ENCODE measurements around the gene VPS37B. TPM values are rescaled to one million over a fixed set of nuclear protein-coding genes. Genes with fewer than 3 reads are reported as not detected.

The VPS37B gene
- total and polyA plus RNA-seq, 10 of the 15 experiments (the other 5 are each of a cell fraction or from before 2014, with no cell fraction given): 0.66 to 68.6 (median 39.6) TPM

DNA sequence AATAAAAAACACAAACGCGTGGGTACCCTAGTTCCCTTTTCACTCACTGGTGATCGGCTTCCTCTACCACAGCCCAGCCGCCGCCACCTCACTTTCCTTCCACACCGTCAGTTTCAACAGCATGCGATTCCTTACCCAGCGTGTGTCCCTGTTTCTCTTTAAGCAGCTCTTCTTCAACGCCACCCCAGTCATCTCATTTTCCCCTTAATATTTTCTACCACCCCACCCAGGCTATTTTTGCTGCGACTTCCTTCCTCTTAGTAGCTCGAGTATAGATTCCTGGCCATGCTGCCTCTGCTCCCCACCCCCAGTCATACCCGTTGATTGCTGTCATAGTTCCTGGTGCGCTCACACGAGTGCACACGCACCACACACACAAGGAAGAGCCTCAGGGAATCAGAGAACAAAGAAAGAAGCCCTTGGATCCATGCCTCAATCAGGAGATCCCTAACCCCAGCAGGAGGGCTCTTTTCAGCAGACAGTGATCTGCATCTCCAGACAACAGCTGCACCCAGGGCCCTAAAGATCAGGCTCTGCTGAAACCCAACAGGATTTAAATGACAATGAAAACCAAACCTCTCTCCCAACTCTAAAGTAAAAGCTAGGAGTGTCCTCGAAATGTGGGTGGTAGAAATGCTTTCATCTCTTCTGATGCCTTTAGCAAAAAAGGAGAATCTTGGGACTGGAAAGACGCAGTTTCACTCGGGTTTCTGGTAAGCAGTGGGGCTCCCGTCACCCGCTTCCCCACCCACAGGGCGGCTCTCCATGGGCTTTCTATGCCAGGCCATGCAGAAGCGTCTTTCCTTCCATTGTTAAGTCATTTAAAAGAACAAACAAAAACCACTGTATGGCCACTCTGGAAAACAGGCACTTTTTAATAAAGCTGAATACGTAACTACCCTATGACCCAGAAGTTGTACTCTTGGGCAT, 23.8 kb downstream of the VPS37B start:
- no peaks in the 10 kb centered on the region for H3K27me3 ChIP-seq (replicated peaks in 1 of 2; ENCODE audit: control insufficient read depth in 2 of 2, insufficient read depth in 2 of 2, low read length in 1 of 2)
- H3K9ac ChIP-seq (ENCODE audit: control insufficient read depth, insufficient read depth, low read length): peak overlapping the region; percentile 62
- FAIRE-seq (peak; percentile 94), DNase-seq (ENCODE audit: low read depth, low spot score) (peak; percentile 52), ATAC-seq (peak; percentile 52)
- no peak overlapping the region; the same call in 1 of the 2 replicates for H2AFZ ChIP-seq (ENCODE audit: control insufficient read depth, low read depth, low read length)
- BruUV-seq (replicated peaks): no TSS peak
- 30% methylated on average over 23 of the region's 23 CpGs for WGBS (ENCODE audit: insufficient coverage, insufficient replicate concordance, low lambda C conversion rate, missing lambda C conversion rate)
- H3K36me3 ChIP-seq (ENCODE audit: control insufficient read depth in 2 of 2, insufficient read depth in 2 of 2, low read length in 1 of 2): peaks cover 13 to 28% of the 10 kb centered on the region in 2 experiments; a peak in 3 of 4 replicates
- H3K79me2 ChIP-seq (ENCODE audit: control insufficient read depth, insufficient read depth, low read length): peaks cover 11% of the 10 kb centered on the region
- no peaks in the 10 kb centered on the region for H3K9me3 ChIP-seq (replicated peaks; ENCODE audit: control insufficient read depth, insufficient read depth, low read length)
- CTCF ChIA-PET: interaction anchor here (0.6 to 4.2 kb wide), 18 partner anchors 8 to 369 kb away, joined by 3 to 20 read pairs (median 4); partner anchors contain the start of genes MPHOSPH9 and MTRFR
- POLR2A ChIA-PET: interaction anchor here (1.0 to 3.4 kb wide), 8 partner anchors 11 to 113 kb away, joined by 3 to 23 read pairs (median 6); partner anchors contain the start of gene ARL6IP4
- H4K20me1 ChIP-seq (ENCODE audit: control insufficient read depth, insufficient read depth): no peaks in the 10 kb centered on the region
- SMC1A ChIA-PET (ENCODE audit: uncharacterized antibody, unreplicated experiment): interaction anchor here (0.9 to 4.6 kb wide), 14 partner anchors 9 to 660 kb away, joined by 3 to 64 read pairs (median 6); partner anchors contain the start of gene VPS37B
- intact Hi-C loops (cut with micrococcal nuclease; ENCODE audit: unreplicated experiment): loop anchor here (2.0 to 10.0 kb wide), 2 partner anchors 15 to 363 kb away; partner anchors contain the start of genes MPHOSPH9 and MTRFR
- RAD21 ChIA-PET (ENCODE audit: unreplicated experiment): interaction anchor here (0.6 to 3.7 kb wide), 13 partner anchors 8 to 490 kb away, joined by 3 to 18 read pairs (median 5); partner anchors contain the start of gene VPS37B
- peak overlapping the region; percentile 93 for H3K4me2 ChIP-seq (ENCODE audit: control insufficient read depth, insufficient read depth)
- peaks cover 45% of the 10 kb centered on the region for H3K4me1 ChIP-seq (ENCODE audit: control insufficient read depth, insufficient read depth, low read length)
- peak overlapping the region; percentile 57; the same call in 1 of the 2 replicates for H3K4me3 ChIP-seq
- in situ Hi-C loops (cut with MboI): loop anchor here (25.0 kb wide), 1 partner anchor 365 kb away; the partner anchor contains the start of genes MPHOSPH9 and MTRFR
- peak overlapping the region; percentile 64 for H3K27ac ChIP-seq (ENCODE audit: control insufficient read depth, insufficient read depth)
- no peak for TF ChIP-seq SREBF2 (IDR thresholded peaks at IDR 0.05; ENCODE audit: low read length)
- TF ChIP-seq MXI1 (IDR thresholded peaks at IDR 0.05; ENCODE audit: low read depth, low read length): no peak
- TF ChIP-seq TARDBP (IDR thresholded peaks at IDR 0.05; ENCODE audit: borderline replicate concordance): no peak
- no peak for TF ChIP-seq BACH1 (IDR thresholded peaks at IDR 0.05; ENCODE audit: borderline replicate concordance)
- TF ChIP-seq NR2F1 (conservative IDR thresholded peaks at IDR 0.05): no peak
- peak; percentile 49; the same call in 1 of the 2 replicates for TF ChIP-seq CREM (IDR thresholded peaks at IDR 0.05; ENCODE audit: low read depth)
- peak in 1 of 2 experiments; percentile 23; a peak in 1 of 3 replicates for TF ChIP-seq EGR1 (IDR thresholded peaks at IDR 0.05; ENCODE audit: borderline replicate concordance in 1 of 2, low read depth in 2 of 2, low read length in 2 of 2)
- TF ChIP-seq MYC (IDR thresholded peaks at IDR 0.05; ENCODE audit: insufficient read depth, insufficient read length, insufficient replicate concordance, low read length, severe bottlenecking): no peak
- peak; percentile 58 for TF ChIP-seq SPI1 (IDR thresholded peaks at IDR 0.05; ENCODE audit: borderline replicate concordance, insufficient read depth, low read depth, low read length)
- no peak for TF ChIP-seq ESRRA (IDR thresholded peaks at IDR 0.05; ENCODE audit: low read length)
- TF ChIP-seq GABPA (IDR thresholded peaks at IDR 0.05; ENCODE audit: low read depth): no peak
- TF ChIP-seq ATF7 (IDR thresholded peaks at IDR 0.05; ENCODE audit: low read depth): peak; percentile 44; the same call in 1 of the 2 replicates
- TF ChIP-seq KLF5 (IDR thresholded peaks at IDR 0.05; ENCODE audit: partially characterized antibody): no peak
- TF ChIP-seq FOXK2 (IDR thresholded peaks at IDR 0.05): no peak
- peak; percentile 20; the same call in 1 of the 2 replicates for TF ChIP-seq DPF2 (IDR thresholded peaks at IDR 0.05)
- TF ChIP-seq, protein P1, sequence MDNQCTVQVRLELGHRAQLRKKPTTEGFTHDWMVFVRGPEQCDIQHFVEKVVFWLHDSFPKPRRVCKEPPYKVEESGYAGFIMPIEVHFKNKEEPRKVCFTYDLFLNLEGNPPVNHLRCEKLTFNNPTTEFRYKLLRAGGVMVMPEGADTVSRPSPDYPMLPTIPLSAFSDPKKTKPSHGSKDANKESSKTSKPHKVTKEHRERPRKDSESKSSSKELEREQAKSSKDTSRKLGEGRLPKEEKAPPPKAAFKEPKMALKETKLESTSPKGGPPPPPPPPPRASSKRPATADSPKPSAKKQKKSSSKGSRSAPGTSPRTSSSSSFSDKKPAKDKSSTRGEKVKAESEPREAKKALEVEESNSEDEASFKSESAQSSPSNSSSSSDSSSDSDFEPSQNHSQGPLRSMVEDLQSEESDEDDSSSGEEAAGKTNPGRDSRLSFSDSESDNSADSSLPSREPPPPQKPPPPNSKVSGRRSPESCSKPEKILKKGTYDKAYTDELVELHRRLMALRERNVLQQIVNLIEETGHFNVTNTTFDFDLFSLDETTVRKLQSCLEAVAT (IDR thresholded peaks at IDR 0.05): peak; percentile 40; the same call in 1 of the 2 replicates
- TF ChIP-seq BRCA1 (IDR thresholded peaks at IDR 0.05; ENCODE audit: low read depth, low read length): no peak
- TF ChIP-seq POLR2A (IDR thresholded peaks at IDR 0.05; ENCODE audit: low read depth, low read length): 0 out of 2 replicates have a peak, but pooled peaks have one; percentile 17
- TF ChIP-seq MTA2 (IDR thresholded peaks at IDR 0.05; ENCODE audit: low read depth): peak; percentile 41; the same call in 1 of the 2 replicates
- TF ChIP-seq MEF2A (IDR thresholded peaks at IDR 0.05; ENCODE audit: insufficient read depth, low read depth, low read length): peak; percentile 57; the same call in 1 of the 2 replicates
- no peak for TF ChIP-seq MEF2B (IDR thresholded peaks at IDR 0.05; ENCODE audit: partially characterized antibody, poor library complexity, severe bottlenecking)

Measured in GM12878 (cell line).